Measurements from ENCODE around the gene OPRM1.

DNA sequence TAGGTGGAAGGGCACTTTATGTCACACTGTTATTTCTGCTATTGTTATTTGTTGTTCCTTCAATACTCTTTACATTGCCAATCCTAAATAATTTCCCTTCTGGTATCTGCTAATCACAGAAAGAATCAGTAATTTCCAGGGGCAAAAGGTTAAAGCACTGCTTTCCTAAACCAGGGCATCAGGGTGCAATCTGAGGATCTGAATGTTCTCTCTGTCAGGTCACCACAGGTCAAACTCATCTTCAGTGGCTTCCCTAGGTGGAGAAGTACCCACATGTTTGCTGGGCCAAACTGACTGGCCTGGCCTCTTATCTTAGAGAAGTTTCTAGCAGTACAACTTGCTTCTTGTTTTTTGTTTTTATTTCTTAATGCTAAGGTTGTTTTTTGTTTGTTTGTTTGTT, 118.7 kb downstream of the OPRM1 start:
- TF ChIP-seq GATA3 (IDR thresholded peaks at IDR 0.05; ENCODE audit: low read depth, low read length) (no peak), GATA2 (IDR thresholded peaks at IDR 0.05; ENCODE audit: low read depth, low read length) (no peak)

Data from SH-SY5Y (cell line).